ENCODE results near the gene NADSYN1.

DNA sequence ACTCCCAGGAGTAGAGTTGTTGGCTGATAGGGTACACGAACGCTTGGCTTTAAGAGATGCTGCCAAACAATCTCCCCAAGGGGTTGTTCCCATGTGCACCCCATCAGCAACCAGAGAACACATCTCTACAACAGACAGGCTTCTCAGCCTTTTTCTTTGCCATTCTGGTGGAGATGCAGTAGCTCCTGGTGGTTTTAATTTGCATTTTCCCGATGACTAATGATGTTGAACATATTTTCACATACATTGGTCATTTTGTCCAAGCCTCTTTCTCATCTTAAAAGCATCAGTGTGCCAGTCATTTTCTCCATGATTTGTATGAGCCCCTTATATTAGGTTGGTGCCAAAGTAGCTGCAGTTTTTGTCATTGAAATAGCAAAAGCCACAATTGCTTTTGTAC, 26.6 kb upstream of the NADSYN1 start:
- TF ChIP-seq, protein P1, sequence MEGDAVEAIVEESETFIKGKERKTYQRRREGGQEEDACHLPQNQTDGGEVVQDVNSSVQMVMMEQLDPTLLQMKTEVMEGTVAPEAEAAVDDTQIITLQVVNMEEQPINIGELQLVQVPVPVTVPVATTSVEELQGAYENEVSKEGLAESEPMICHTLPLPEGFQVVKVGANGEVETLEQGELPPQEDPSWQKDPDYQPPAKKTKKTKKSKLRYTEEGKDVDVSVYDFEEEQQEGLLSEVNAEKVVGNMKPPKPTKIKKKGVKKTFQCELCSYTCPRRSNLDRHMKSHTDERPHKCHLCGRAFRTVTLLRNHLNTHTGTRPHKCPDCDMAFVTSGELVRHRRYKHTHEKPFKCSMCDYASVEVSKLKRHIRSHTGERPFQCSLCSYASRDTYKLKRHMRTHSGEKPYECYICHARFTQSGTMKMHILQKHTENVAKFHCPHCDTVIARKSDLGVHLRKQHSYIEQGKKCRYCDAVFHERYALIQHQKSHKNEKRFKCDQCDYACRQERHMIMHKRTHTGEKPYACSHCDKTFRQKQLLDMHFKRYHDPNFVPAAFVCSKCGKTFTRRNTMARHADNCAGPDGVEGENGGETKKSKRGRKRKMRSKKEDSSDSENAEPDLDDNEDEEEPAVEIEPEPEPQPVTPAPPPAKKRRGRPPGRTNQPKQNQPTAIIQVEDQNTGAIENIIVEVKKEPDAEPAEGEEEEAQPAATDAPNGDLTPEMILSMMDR (IDR thresholded peaks at IDR 0.05): peak in 1 of 6 experiments; percentile 5
- TF ChIP-seq POLR2A (IDR thresholded peaks at IDR 0.05): no peak
